HEK293 (cell line): ENCODE data around the gene BRAT1.
A peak's percentile ranks its signal among the peaks of the same experiment; 100 is the strongest.

Source experiments
- CTCF ChIA-PET: fragments of 350-600 bp; formaldehyde crosslinking; extraction: SDS; loops from one replicate; lab custom pipeline; 2021; ENCODE audit warnings: antibody characterized with exemption; lab: Yijun Ruan, JAX
- POLR2A ChIA-PET: fragments of 300-600 bp; formaldehyde crosslinking; extraction: SDS; loops from one replicate; lab custom pipeline; 2020; ENCODE audit warnings: antibody characterized with exemption, inconsistent platforms; lab: Yijun Ruan, JAX
- H3K27ac ChIP-seq: fragments of 200-500 bp; sonication (Bioruptor generic); 2 replicates; pipeline ENCODE4 v1.5.1; 2014; ENCODE audit warnings: low read depth, low read length, control low read depth, inconsistent platforms; ENCODE audit errors: extremely low read depth
- H3K36me3 ChIP-seq, 2 experiments: fragments of 200-500 bp in 1 of 2; sonication (Bioruptor generic) in 1 of 2; 1 replicate in 1 of 2; 2 replicates in 1 of 2; pipeline ENCODE4 v1.5.1; 2014 to 2017; ENCODE audit warnings: inconsistent platforms in 2 of 2, low read length in 2 of 2; ENCODE audit not compliant: control insufficient read depth in 2 of 2, insufficient read depth in 1 of 2
- H3K4me1 ChIP-seq: fragments of 200-500 bp; sonication (Bioruptor generic); 2 replicates; pipeline ENCODE4 v1.5.1; 2014; ENCODE audit warnings: mild to moderate bottlenecking, low read length, inconsistent platforms; ENCODE audit not compliant: control insufficient read depth, insufficient read depth
- H3K4me3 ChIP-seq: 2 replicates; pipeline ENCODE4 v1.5.1; 2011; ENCODE audit warnings: low read depth, mild to moderate bottlenecking, control low read depth, low read length, moderate library complexity
- H3K9me3 ChIP-seq: fragments of 200-500 bp; sonication (Bioruptor generic); 2 replicates; pipeline ENCODE4 v1.5.1; 2014; ENCODE audit warnings: low read depth, low read length, inconsistent platforms; ENCODE audit not compliant: control insufficient read depth, insufficient read depth
- HOXA7 ChIP-seq: sonication (generic); formaldehyde crosslinking; IDR thresholded peaks from 2 replicates; pipeline ENCODE4 v1.8.1; 2022; ENCODE audit warnings: missing genetic modification reagents, borderline replicate concordance
- SALL2 ChIP-seq: fragments of 450-650 bp; formaldehyde crosslinking; IDR thresholded peaks from 2 replicates; pipeline ENCODE4 v1.5.0; 2017; ENCODE audit warnings: missing biosample characterization, mild to moderate bottlenecking, missing genetic modification characterization, borderline replicate concordance
- ZBTB8A ChIP-seq: fragments of 450-650 bp; formaldehyde crosslinking; IDR thresholded peaks from 2 replicates; pipeline ENCODE4 v1.5.1; 2016; ENCODE audit warnings: missing biosample characterization, missing genetic modification characterization
- ZFHX2 ChIP-seq: fragments of 450-650 bp; formaldehyde crosslinking; conservative IDR thresholded peaks from 2 replicates; pipeline ENCODE4 v1.5.1; 2016; ENCODE audit warnings: missing biosample characterization, missing genetic modification characterization
- ZNF146 ChIP-seq: fragments of 450-650 bp; formaldehyde crosslinking; IDR thresholded peaks from 2 replicates; pipeline ENCODE4 v1.5.1; 2016; ENCODE audit warnings: missing biosample characterization, missing genetic modification characterization
- ZNF341 ChIP-seq: fragments of 450-650 bp; formaldehyde crosslinking; IDR thresholded peaks from 2 replicates; pipeline ENCODE4; 2016; ENCODE audit warnings: low read depth, missing biosample characterization, missing genetic modification characterization
- ZNF621 ChIP-seq: fragments of 450-650 bp; formaldehyde crosslinking; IDR thresholded peaks from 2 replicates; pipeline ENCODE4 v1.5.1; 2017; ENCODE audit warnings: missing biosample characterization, missing genetic modification characterization
- ZNF837 ChIP-seq: fragments of 450-650 bp; formaldehyde crosslinking; IDR thresholded peaks from 2 replicates; pipeline ENCODE4 v1.5.1; 2016; ENCODE audit warnings: missing biosample characterization, missing genetic modification characterization
- TF ChIP-seq, protein P1 (sequence below): fragments of 450-650 bp; formaldehyde crosslinking; IDR thresholded peaks from 2 replicates; pipeline ENCODE4 v1.5.1; 2016; ENCODE audit warnings: missing biosample characterization, missing genetic modification characterization
- TF ChIP-seq, protein P2 (sequence below): fragments of 450-650 bp; formaldehyde crosslinking; IDR thresholded peaks from 2 replicates; pipeline ENCODE4 v1.5.1; 2016; ENCODE audit warnings: missing biosample characterization, missing genetic modification characterization
- TF ChIP-seq, protein P3 (sequence below): fragments of 450-650 bp; formaldehyde crosslinking; IDR thresholded peaks from 2 replicates; pipeline ENCODE4 v1.5.1; 2016; ENCODE audit warnings: missing biosample characterization, missing genetic modification characterization

Gene BRAT1

DNA sequence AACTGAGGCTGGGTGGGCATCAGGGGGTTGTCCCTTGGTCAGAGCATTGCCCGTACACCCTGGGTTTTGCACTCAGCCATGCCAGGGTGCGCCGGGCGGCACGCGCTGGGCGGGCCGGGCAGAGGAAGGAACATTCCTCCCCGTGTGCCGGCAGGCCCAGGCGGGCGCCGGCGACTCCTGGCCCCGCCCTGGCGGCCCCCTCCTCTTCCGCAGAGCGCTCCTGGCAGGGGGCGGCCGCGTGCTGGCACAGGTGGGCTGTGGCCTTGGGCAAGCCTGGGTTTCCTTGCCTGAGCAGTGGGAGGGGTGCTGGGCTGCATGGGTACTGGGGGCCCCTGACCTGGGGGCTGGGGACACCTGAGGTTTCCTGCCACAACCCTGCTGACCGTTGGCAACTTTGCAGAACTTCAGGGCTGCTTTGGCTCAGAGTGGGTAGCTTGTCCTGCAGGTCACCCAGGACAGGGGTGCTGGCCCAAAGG, 31.8 kb downstream of the BRAT1 start (continued):
- TF ChIP-seq, protein P1, sequence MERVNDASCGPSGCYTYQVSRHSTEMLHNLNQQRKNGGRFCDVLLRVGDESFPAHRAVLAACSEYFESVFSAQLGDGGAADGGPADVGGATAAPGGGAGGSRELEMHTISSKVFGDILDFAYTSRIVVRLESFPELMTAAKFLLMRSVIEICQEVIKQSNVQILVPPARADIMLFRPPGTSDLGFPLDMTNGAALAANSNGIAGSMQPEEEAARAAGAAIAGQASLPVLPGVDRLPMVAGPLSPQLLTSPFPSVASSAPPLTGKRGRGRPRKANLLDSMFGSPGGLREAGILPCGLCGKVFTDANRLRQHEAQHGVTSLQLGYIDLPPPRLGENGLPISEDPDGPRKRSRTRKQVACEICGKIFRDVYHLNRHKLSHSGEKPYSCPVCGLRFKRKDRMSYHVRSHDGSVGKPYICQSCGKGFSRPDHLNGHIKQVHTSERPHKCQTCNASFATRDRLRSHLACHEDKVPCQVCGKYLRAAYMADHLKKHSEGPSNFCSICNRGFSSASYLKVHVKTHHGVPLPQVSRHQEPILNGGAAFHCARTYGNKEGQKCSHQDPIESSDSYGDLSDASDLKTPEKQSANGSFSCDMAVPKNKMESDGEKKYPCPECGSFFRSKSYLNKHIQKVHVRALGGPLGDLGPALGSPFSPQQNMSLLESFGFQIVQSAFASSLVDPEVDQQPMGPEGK (tag by site-specific recombination) = no peak
- no peak for TF ChIP-seq HOXA7 (CRISPR knock-in tag)

DNA sequence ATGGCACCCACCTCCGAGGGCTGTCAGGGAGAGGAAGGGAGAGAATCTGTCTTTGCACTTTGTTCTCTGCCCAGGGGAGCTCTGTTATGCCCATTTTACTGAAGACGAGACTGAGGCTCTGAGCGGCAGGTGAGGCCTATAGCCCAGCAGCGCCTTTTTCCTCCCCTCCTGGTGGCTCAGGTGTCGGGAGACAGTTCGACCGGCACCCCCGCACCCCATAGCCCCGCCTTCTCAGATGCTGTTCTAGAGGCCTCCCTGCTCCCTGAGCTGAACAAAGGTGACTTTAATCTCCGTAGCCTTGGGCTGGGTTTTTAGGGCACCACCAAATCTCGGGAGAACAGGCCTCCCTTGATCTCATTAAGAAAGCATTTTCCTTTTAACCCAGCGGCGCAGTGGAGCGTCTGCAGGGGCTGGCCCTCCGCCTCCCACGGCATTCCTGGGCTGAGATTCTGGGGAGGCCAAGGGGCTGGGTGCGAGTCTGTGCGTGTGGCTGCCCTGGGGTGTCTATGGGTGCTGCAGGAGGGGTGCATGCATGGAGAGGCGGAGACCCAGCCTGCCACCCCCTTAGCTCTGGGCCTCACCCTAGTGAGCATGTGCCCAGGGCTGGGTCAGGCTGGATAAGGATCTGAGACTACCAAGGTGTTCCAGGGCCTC, 32.4 kb downstream of the BRAT1 start:
- H3K9me3 ChIP-seq = no peaks in the 10 kb centered on the region
- H3K36me3 ChIP-seq = no peaks in the 10 kb centered on the region
- peak; percentile 27; the same call in 1 of the 2 replicates for TF ChIP-seq ZNF341 (tag by site-specific recombination)
- TF ChIP-seq, protein P2, sequence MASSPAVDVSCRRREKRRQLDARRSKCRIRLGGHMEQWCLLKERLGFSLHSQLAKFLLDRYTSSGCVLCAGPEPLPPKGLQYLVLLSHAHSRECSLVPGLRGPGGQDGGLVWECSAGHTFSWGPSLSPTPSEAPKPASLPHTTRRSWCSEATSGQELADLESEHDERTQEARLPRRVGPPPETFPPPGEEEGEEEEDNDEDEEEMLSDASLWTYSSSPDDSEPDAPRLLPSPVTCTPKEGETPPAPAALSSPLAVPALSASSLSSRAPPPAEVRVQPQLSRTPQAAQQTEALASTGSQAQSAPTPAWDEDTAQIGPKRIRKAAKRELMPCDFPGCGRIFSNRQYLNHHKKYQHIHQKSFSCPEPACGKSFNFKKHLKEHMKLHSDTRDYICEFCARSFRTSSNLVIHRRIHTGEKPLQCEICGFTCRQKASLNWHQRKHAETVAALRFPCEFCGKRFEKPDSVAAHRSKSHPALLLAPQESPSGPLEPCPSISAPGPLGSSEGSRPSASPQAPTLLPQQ (tag by site-specific recombination) = no peak
- no peak for TF ChIP-seq ZNF837 (tag by site-specific recombination)
- TF ChIP-seq ZNF621 (tag by site-specific recombination) = no peak
- TF ChIP-seq ZBTB8A (tag by site-specific recombination) = peak; percentile 57; the same call in 1 of the 2 replicates
- peak; percentile 27; the same call in 1 of the 2 replicates for TF ChIP-seq ZFHX2 (tag by site-specific recombination)
- ChIA-PET POLR2A (interaction anchor here (0.6 to 1.5 kb wide), 2 partner anchors 29 to 120 kb away, joined by 3 read pairs; no protein-coding TSS in a partner anchor), CTCF (no interaction called here)
- no peak overlapping the region for H3K27ac ChIP-seq
- H3K4me3 ChIP-seq = no peak overlapping the region
- peaks cover 11% of the 10 kb centered on the region for H3K4me1 ChIP-seq

DNA sequence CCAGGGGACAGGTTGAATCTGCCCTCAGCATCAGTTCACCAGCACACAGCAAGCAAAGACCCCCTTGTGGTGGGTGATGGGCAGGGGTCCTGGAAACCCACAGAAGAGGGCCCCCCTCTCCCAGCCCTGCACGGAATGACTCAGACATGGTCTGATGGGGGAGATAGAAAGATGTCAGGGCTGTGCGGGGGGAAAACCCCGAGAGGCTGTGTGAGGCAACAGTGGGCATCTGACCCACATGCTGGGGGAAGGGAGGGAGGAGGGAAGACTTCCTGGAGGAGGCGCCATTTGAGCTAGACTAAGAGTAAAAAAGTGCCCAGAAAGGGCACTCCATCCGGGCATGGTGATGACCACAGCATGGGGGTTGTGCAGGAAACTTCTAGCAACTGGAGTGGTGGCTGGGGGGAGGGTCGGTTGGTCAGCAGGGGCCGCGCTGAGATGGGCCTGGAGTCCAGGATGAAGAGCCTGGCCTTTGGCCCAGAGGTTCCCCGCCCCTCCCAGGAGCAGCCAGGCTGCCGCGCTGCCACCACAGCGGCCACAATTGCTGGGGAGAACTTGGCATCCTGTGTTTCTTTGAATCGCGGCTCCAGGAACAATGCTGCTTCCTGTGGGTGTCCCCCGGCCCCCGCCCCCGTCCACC, 33.3 kb downstream of the BRAT1 start:
- Histone ChIP-seq H3K4me3 (no peak overlapping the region), H3K9me3 (no peaks in the 10 kb centered on the region), H3K36me3 (no peaks in the 10 kb centered on the region), H3K27ac (no peak overlapping the region), H3K4me1 (peaks cover 11% of the 10 kb centered on the region)
- TF ChIP-seq, protein P3, sequence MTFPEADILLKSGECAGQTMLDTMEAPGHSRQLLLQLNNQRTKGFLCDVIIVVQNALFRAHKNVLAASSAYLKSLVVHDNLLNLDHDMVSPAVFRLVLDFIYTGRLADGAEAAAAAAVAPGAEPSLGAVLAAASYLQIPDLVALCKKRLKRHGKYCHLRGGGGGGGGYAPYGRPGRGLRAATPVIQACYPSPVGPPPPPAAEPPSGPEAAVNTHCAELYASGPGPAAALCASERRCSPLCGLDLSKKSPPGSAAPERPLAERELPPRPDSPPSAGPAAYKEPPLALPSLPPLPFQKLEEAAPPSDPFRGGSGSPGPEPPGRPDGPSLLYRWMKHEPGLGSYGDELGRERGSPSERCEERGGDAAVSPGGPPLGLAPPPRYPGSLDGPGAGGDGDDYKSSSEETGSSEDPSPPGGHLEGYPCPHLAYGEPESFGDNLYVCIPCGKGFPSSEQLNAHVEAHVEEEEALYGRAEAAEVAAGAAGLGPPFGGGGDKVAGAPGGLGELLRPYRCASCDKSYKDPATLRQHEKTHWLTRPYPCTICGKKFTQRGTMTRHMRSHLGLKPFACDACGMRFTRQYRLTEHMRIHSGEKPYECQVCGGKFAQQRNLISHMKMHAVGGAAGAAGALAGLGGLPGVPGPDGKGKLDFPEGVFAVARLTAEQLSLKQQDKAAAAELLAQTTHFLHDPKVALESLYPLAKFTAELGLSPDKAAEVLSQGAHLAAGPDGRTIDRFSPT (tag by site-specific recombination) = peak; percentile 32; the same call in 1 of the 2 replicates
- TF ChIP-seq ZBTB8A (tag by site-specific recombination) (peak; percentile 15), SALL2 (tag by site-specific recombination) (no peak)
- POLR2A ChIA-PET = interaction anchor here (0.6 to 1.5 kb wide), 2 partner anchors 30 to 119 kb away, joined by 3 read pairs; no protein-coding TSS in a partner anchor
- CTCF ChIA-PET = interaction anchor here (0.7 kb wide), 1 partner anchor 20 kb away, joined by 3 read pairs; no protein-coding TSS in a partner anchor

DNA sequence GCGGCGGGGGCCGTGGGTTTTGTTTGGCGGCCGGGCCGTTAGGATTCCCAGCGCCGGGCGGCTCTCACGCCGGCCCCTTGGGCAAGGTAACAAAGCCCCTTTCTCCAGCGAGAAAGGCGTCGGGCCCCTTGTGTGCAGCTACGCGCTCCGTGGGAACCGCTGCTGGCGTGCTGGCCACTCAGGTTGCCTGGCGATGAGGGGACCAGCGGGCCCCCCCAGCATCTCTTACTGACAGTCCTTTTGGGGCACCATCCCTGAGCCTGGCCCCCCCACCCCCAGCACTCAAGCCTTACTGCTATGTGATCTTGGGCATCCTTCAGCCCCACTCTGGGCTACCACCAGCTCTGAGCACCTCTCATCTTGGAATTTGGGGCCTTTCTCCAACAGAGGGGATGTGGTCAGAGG, 34.0 kb downstream of the BRAT1 start:
- no peaks in the 10 kb centered on the region for H3K36me3 ChIP-seq
- H3K4me3 ChIP-seq = no peak overlapping the region
- ChIA-PET CTCF (interaction anchor here (0.6 to 1.4 kb wide), 2 partner anchors 52 to 767 kb away, joined by 3 to 4 read pairs; no protein-coding TSS in a partner anchor), POLR2A (interaction anchor here (1.5 kb wide), 1 partner anchor 118 kb away, joined by 3 read pairs; no protein-coding TSS in a partner anchor)
- no peaks in the 10 kb centered on the region for H3K9me3 ChIP-seq
- peaks cover 11% of the 10 kb centered on the region for H3K4me1 ChIP-seq
- no peak overlapping the region for H3K27ac ChIP-seq
- 0 out of 2 replicates have a peak, but pooled peaks have one; percentile 10 for TF ChIP-seq ZBTB8A (tag by site-specific recombination)
- no peak for TF ChIP-seq ZNF146
